Neural progenitor cell (in vitro differentiated cells): ENCODE data around the gene RUNX1.

ENCODE experiments used
- EZH2phosphoT487 ChIP-seq: fragments of 200-600 bp; sonication (generic); IDR thresholded peaks from 2 replicates; pipeline ENCODE4 v1.6.1; 2017; ENCODE audit warnings: antibody characterized with exemption
- TF ChIP-seq, protein P1 (sequence below): fragments of 200-600 bp; sonication (generic); IDR thresholded peaks from 2 replicates; pipeline ENCODE4 v1.5.1; 2017; ENCODE audit warnings: antibody characterized with exemption, mild to moderate bottlenecking

GRCh38 chr21:35007348-35007747 is 41.8 kb downstream of the RUNX1 start:
- no peak for TF ChIP-seq EZH2phosphoT487
- TF ChIP-seq, protein P1, sequence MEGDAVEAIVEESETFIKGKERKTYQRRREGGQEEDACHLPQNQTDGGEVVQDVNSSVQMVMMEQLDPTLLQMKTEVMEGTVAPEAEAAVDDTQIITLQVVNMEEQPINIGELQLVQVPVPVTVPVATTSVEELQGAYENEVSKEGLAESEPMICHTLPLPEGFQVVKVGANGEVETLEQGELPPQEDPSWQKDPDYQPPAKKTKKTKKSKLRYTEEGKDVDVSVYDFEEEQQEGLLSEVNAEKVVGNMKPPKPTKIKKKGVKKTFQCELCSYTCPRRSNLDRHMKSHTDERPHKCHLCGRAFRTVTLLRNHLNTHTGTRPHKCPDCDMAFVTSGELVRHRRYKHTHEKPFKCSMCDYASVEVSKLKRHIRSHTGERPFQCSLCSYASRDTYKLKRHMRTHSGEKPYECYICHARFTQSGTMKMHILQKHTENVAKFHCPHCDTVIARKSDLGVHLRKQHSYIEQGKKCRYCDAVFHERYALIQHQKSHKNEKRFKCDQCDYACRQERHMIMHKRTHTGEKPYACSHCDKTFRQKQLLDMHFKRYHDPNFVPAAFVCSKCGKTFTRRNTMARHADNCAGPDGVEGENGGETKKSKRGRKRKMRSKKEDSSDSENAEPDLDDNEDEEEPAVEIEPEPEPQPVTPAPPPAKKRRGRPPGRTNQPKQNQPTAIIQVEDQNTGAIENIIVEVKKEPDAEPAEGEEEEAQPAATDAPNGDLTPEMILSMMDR, result no peak
